RWPE2 (cell line): ENCODE data around the gene TMEM266.

Source experiments
- ATAC-seq: fragments of 200-7000 bp; cut with Tn5 transposase; 3 replicates; pipeline ENCODE4 v1.9.1; 2021; ENCODE audit warnings: low read depth
- DNase-seq: peaks from one replicate; pipeline ENCODE4 v3.0.0-alpha.2; 2020; ENCODE audit warnings: low spot score
- H3K27ac ChIP-seq: fragments of 450-650 bp; 2 replicates; pipeline ENCODE4 v1.5.1; 2017; ENCODE audit warnings: mild to moderate bottlenecking; ENCODE audit not compliant: poor library complexity, severe bottlenecking
- H3K27me3 ChIP-seq: fragments of 250-450 bp; sonication (Bioruptor Pico); 2 replicates; pipeline ENCODE4 v1.5.1; 2021; ENCODE audit warnings: mild to moderate bottlenecking, moderate library complexity; ENCODE audit not compliant: insufficient read depth, poor library complexity, severe bottlenecking
- H3K36me3 ChIP-seq: fragments of 250-450 bp; sonication (Bioruptor Pico); 2 replicates; pipeline ENCODE4 v1.5.1; 2020; ENCODE audit warnings: low read depth, mild to moderate bottlenecking, moderate library complexity
- H3K4me1 ChIP-seq: fragments of 250-450 bp; sonication (Bioruptor Pico); 2 replicates; pipeline ENCODE4 v1.5.1; 2021; ENCODE audit warnings: mild to moderate bottlenecking, moderate library complexity; ENCODE audit not compliant: insufficient read depth, poor library complexity, severe bottlenecking
- H3K4me3 ChIP-seq: fragments of 250-450 bp; sonication (Bioruptor Pico); 2 replicates; pipeline ENCODE4 v1.5.1; 2021; ENCODE audit warnings: mild to moderate bottlenecking, moderate library complexity; ENCODE audit not compliant: severe bottlenecking
- H3K9me3 ChIP-seq: fragments of 250-450 bp; sonication (Bioruptor Pico); 2 replicates; pipeline ENCODE4 v1.5.1; 2021; ENCODE audit warnings: mild to moderate bottlenecking, moderate library complexity; ENCODE audit not compliant: severe bottlenecking
- CTCF ChIP-seq: fragments of 450-650 bp; IDR thresholded peaks from one replicate; pipeline ENCODE4 v1.5.1; 2017; ENCODE audit warnings: mild to moderate bottlenecking, moderate library complexity; ENCODE audit not compliant: poor library complexity, severe bottlenecking

TMEM266 gene

GRCh38 chr15:76187163-76187562 is 127.4 kb downstream of the TMEM266 start:
- no peak for TF ChIP-seq CTCF
- no peaks in the 10 kb centered on the region for H3K27me3 ChIP-seq
- no peak overlapping the region for H3K4me3 ChIP-seq
- no peaks in the 10 kb centered on the region for H3K36me3 ChIP-seq
- peaks cover 5% of the 10 kb centered on the region for H3K4me1 ChIP-seq
- no peaks in the 10 kb centered on the region for H3K9me3 ChIP-seq
- ATAC-seq (no peak), DNase-seq (no peak)
- H3K27ac ChIP-seq = no peak overlapping the region

GRCh38 chr15:76189106-76189505 is 129.3 kb downstream of the TMEM266 start:
- ATAC-seq = no peak
- no peak for DNase-seq
- Histone ChIP-seq H3K9me3 (no peaks in the 10 kb centered on the region), H3K4me1 (peaks cover 5% of the 10 kb centered on the region), H3K36me3 (no peaks in the 10 kb centered on the region), H3K4me3 (no peak overlapping the region), H3K27me3 (no peaks in the 10 kb centered on the region), H3K27ac (no peak overlapping the region)
- TF ChIP-seq CTCF = no peak

- no peak for DNase-seq
- ATAC-seq = no peak
- TF ChIP-seq CTCF = no peak
- no peaks in the 10 kb centered on the region for H3K27me3 ChIP-seq
- no peak overlapping the region for H3K27ac ChIP-seq
- H3K36me3 ChIP-seq = no peaks in the 10 kb centered on the region
- H3K4me3 ChIP-seq = no peak overlapping the region
- H3K4me1 ChIP-seq = peaks cover 5% of the 10 kb centered on the region
- no peaks in the 10 kb centered on the region for H3K9me3 ChIP-seq
Observed at GRCh38 chr15:76190070-76190564, 130.3 kb downstream of the TMEM266 start.

- peaks cover under 1% of the 10 kb centered on the region for H3K4me1 ChIP-seq
- no peak overlapping the region for H3K27ac ChIP-seq
- H3K9me3 ChIP-seq = no peaks in the 10 kb centered on the region
- H3K36me3 ChIP-seq = no peaks in the 10 kb centered on the region
- ATAC-seq (peak; percentile 91), DNase-seq (no peak)
- H3K4me3 ChIP-seq = no peak overlapping the region
- peak; percentile 100 for TF ChIP-seq CTCF
- H3K27me3 ChIP-seq = no peaks in the 10 kb centered on the region
Observed at GRCh38 chr15:76190751-76191538, 131.2 kb downstream of the TMEM266 start.
